Endothelial cell of umbilical vein (primary cell): ENCODE measurements around the gene GSTO1. TPM values are rescaled to one million over a fixed set of nuclear protein-coding genes. Genes with fewer than 3 reads are reported as not detected.

Experiments used
- BruUV-seq: library from RNA; stranded (reverse); fragments of 400-500 nt; replicated peaks from 2 replicates; lab custom pipeline; 2021; lab: Mats Ljungman, UMichigan
- CTCF ChIA-PET: fragments of 300-600, 350-600 bp; sonication (Branson Sonifier 250); formaldehyde crosslinking; loops from one replicate; lab custom pipeline; 2021; ENCODE audit warnings: antibody characterized with exemption, inconsistent platforms; lab: Charles Lee
- POLR2A ChIA-PET: fragments of 300-600, 350-600 bp; sonication (Branson Sonifier 250); formaldehyde crosslinking; loops from one replicate; lab custom pipeline; 2021; ENCODE audit warnings: antibody characterized with exemption, inconsistent platforms; lab: Charles Lee
- DNase-seq: peaks from one replicate; pipeline ENCODE4 v3.0.0-alpha.2; 2011; ENCODE audit warnings: low read depth, low spot score
- FAIRE-seq: peaks from 2 replicates; lab custom pipeline; 2011; peaks lifted over from hg19 to GRCh38; lab: Jason Lieb, UNC
- H2AFZ ChIP-seq: 2 replicates; pipeline ENCODE4 v1.6.0; 2012; ENCODE audit warnings: low read depth, low read length, control low read depth, inconsistent platforms
- H3K27ac ChIP-seq: 2 replicates; pipeline ENCODE4 v1.5.1; 2011; ENCODE audit warnings: low read depth, mild to moderate bottlenecking, control low read depth, low read length, moderate library complexity; ENCODE audit not compliant: insufficient read depth
- H3K27me3 ChIP-seq, 2 experiments: 2 replicates each; pipeline versions ENCODE4 v1.6.0 to v1.6.1; 2011; ENCODE audit warnings: low read length in 2 of 2, mixed read lengths in 1 of 2; ENCODE audit not compliant: control insufficient read depth in 2 of 2, insufficient read depth in 2 of 2
- H3K36me3 ChIP-seq, 2 experiments: 2 replicates in 1 of 2; 3 replicates in 1 of 2; pipeline ENCODE4 v1.5.1; 2011; ENCODE audit warnings: low read length in 2 of 2, mild to moderate bottlenecking in 1 of 2, moderate library complexity in 1 of 2; ENCODE audit not compliant: control insufficient read depth in 2 of 2, insufficient read depth in 2 of 2; ENCODE audit errors: extremely low read depth in 1 of 2
- H3K4me1 ChIP-seq: 3 replicates; pipeline ENCODE4 v1.5.1; 2011; ENCODE audit warnings: mild to moderate bottlenecking, low read length; ENCODE audit not compliant: control insufficient read depth, insufficient read depth; ENCODE audit errors: extremely low read depth
- H3K4me2 ChIP-seq: 2 replicates; pipeline ENCODE4 v1.6.1; 2011; ENCODE audit warnings: low read length, control low read depth, mixed read lengths; ENCODE audit not compliant: insufficient read depth
- H3K4me3 ChIP-seq, 3 experiments: fragments of 200-600 bp in 1 of 3; sonication (generic), shearing (Covaris generic) in 1 of 3; replicated peaks in 1 of 3; 2 replicates each; pipeline ENCODE4 v1.5.1; 2011 to 2016; ENCODE audit warnings: control low read depth in 3 of 3, low read length in 3 of 3, mild to moderate bottlenecking in 2 of 3, inconsistent platforms in 1 of 3, low read depth in 1 of 3, moderate library complexity in 1 of 3; ENCODE audit not compliant: insufficient read depth in 1 of 3
- H3K79me2 ChIP-seq: 2 replicates; pipeline ENCODE4 v1.6.0; 2012; ENCODE audit warnings: low read length, inconsistent platforms; ENCODE audit not compliant: control insufficient read depth, insufficient read depth
- H3K9ac ChIP-seq: replicated peaks from 2 replicates; pipeline ENCODE3; 2011; ENCODE audit warnings: low read length, control low read depth; ENCODE audit not compliant: insufficient read depth; ENCODE audit errors: extremely low read depth
- H3K9me1 ChIP-seq: replicated peaks from 3 replicates; pipeline ENCODE4 v1.6.0; 2011; ENCODE audit warnings: mild to moderate bottlenecking, low read length; ENCODE audit not compliant: control insufficient read depth, insufficient read depth; ENCODE audit errors: extremely low read depth
- H3K9me3 ChIP-seq: replicated peaks from 2 replicates; pipeline ENCODE4 v1.5.1; 2012; ENCODE audit warnings: low read length, inconsistent platforms; ENCODE audit not compliant: control insufficient read depth, insufficient read depth
- H4K20me1 ChIP-seq: replicated peaks from 2 replicates; pipeline ENCODE3; 2011; ENCODE audit warnings: mild to moderate bottlenecking, low read length; ENCODE audit not compliant: control insufficient read depth, insufficient read depth; ENCODE audit errors: extremely low read depth
- EZH2 ChIP-seq: IDR thresholded peaks from 2 replicates; pipeline ENCODE4 v1.6.1; 2012; ENCODE audit warnings: borderline replicate concordance, low read depth, mild to moderate bottlenecking, moderate library complexity, low read length, inconsistent platforms; ENCODE audit not compliant: severe bottlenecking
- FOS ChIP-seq: IDR thresholded peaks from 2 replicates; pipeline ENCODE4 v1.6.1; 2011; ENCODE audit warnings: mild to moderate bottlenecking, low read length, moderate library complexity, borderline replicate concordance; ENCODE audit not compliant: insufficient read depth
- GATA2 ChIP-seq: IDR thresholded peaks from 2 replicates; pipeline ENCODE4 v1.7.0; 2011; ENCODE audit warnings: low read depth, mild to moderate bottlenecking, moderate library complexity, mixed read lengths, low read length; ENCODE audit not compliant: insufficient read length, insufficient read depth
- JUN ChIP-seq: IDR thresholded peaks from 2 replicates; pipeline ENCODE4 v1.6.1; 2011; ENCODE audit warnings: borderline replicate concordance, low read depth; ENCODE audit not compliant: insufficient read length, insufficient read depth
- MAX ChIP-seq: IDR thresholded peaks from 2 replicates; pipeline ENCODE4 v1.6.1; 2011; ENCODE audit not compliant: insufficient read depth, insufficient read length
- MYC ChIP-seq: IDR thresholded peaks from one replicate; pipeline ENCODE4 v1.6.1; 2011; ENCODE audit warnings: mild to moderate bottlenecking, low read depth, low read length
- POLR2A ChIP-seq: IDR thresholded peaks from 2 replicates; pipeline ENCODE4 v1.6.1; 2012; ENCODE audit warnings: low read depth, mild to moderate bottlenecking, control low read depth, low read length
- POLR2AphosphoS5 ChIP-seq: IDR thresholded peaks from 2 replicates; pipeline ENCODE4 v1.6.1; 2012; ENCODE audit warnings: low read depth, mild to moderate bottlenecking, control low read depth, low read length, moderate library complexity; ENCODE audit not compliant: insufficient read depth
- dilution Hi-C: fragments of 300-500 bp; cut with MboI; formaldehyde crosslinking; loops from one replicate; pipeline ENCODE4 v1.15.0; 2019; ENCODE audit warnings: low sequenced_read_pairs; ENCODE audit not compliant: extremely low pct_ligation_motif_present
- intact Hi-C: fragments of 100-400 bp; cut with micrococcal nuclease; formaldehyde crosslinking; loops from one replicate; pipeline ENCODE4 v1.10.0; 2022
- polyA plus RNA-seq, 4 experiments: library from polyadenylated mRNA; depleted of rRNA in 3 of 4; stranded (reverse) in 3 of 4; unstranded in 1 of 4; fragments of >200 nt; gene quantifications; 2 replicates each; pipeline versions ENCODE4 v1.2.1 to v1.2.3, GENCODE V29; 2011 to 2012; ENCODE audit warnings: missing spikeins in 1 of 4
- total RNA-seq: library from RNA; stranded (reverse); gene quantifications from 2 replicates; pipeline ENCODE4 v1.2.3, GENCODE V29; 2021
- TF ChIP-seq, protein P1 (sequence below), 2 donors: IDR thresholded peaks; 1 replicate in 1 of 2; 2 replicates in 1 of 2; pipeline ENCODE4 v1.5.1; 2011; ENCODE audit warnings: low read length in 2 of 2, mild to moderate bottlenecking in 2 of 2, moderate library complexity in 2 of 2, control low read depth in 1 of 2, inconsistent platforms in 1 of 2, low read depth in 1 of 2; ENCODE audit not compliant: insufficient read depth in 1 of 2; ENCODE audit errors: extremely low read depth in 1 of 2

The GSTO1 gene
- total and polyA plus RNA-seq, 2 donors (not counting 3 experiments of a cell fraction or from before 2014, with no cell fraction given), result 124 to 211 TPM

DNA sequence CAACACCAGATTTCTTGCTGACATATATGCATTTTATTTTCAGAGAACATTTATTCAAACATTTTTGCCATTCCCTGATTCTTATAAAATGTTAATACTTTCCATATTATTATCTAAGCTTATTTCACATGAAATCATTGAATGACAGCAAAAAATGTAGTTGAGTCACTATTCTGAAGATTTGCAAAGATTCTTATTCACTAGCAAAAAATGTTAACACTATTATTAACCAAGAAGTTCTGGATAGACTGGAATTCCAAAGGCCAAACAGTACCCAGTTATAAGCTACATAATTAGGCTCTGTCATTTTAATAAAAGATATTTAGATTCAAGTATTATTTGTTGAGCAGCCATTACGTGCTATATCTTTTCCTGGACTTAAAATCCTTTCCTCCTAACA, 18.6 kb downstream of the GSTO1 start:
- Histone ChIP-seq H4K20me1 (no peaks in the 10 kb centered on the region), H3K79me2 (no peaks in the 10 kb centered on the region), H2AFZ (no peak overlapping the region), H3K27ac (no peak overlapping the region), H3K4me2 (no peak overlapping the region), H3K4me1 (peaks cover 5% of the 10 kb centered on the region), H3K9me1 (no peaks in the 10 kb centered on the region), H3K27me3 (peaks cover 0 to 6% of the 10 kb centered on the region in 2 experiments), H3K9ac (no peak overlapping the region), H3K36me3 (no peaks in the 10 kb centered on the region), H3K9me3 (no peaks in the 10 kb centered on the region), H3K4me3 (no peak overlapping the region)
- FAIRE-seq (no peak), DNase-seq (no peak)
- ChIA-PET CTCF (interaction anchor here (1.0 to 4.9 kb wide), 18 partner anchors 12 to 224 kb away, joined by 3 to 79 read pairs (median 18); partner anchors contain the start of genes CFAP58, GSTO1, ITPRIP and SFR1), POLR2A (interaction anchor here (1.1 kb wide), 1 partner anchor 15 kb away, joined by 3 read pairs; no protein-coding TSS in a partner anchor)
- TF ChIP-seq POLR2AphosphoS5 (no peak), FOS (no peak)
- TF ChIP-seq, protein P1, sequence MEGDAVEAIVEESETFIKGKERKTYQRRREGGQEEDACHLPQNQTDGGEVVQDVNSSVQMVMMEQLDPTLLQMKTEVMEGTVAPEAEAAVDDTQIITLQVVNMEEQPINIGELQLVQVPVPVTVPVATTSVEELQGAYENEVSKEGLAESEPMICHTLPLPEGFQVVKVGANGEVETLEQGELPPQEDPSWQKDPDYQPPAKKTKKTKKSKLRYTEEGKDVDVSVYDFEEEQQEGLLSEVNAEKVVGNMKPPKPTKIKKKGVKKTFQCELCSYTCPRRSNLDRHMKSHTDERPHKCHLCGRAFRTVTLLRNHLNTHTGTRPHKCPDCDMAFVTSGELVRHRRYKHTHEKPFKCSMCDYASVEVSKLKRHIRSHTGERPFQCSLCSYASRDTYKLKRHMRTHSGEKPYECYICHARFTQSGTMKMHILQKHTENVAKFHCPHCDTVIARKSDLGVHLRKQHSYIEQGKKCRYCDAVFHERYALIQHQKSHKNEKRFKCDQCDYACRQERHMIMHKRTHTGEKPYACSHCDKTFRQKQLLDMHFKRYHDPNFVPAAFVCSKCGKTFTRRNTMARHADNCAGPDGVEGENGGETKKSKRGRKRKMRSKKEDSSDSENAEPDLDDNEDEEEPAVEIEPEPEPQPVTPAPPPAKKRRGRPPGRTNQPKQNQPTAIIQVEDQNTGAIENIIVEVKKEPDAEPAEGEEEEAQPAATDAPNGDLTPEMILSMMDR (IDR thresholded peaks at IDR 0.05; ENCODE audit: extremely low read depth in 1 of 2, insufficient read depth in 1 of 2, low read depth in 1 of 2, low read length in 2 of 2), result no peak
- dilution Hi-C loops (no loop called here), intact Hi-C loops (no loop called here)
- BruUV-seq, result no TSS peak

- no peaks in the 10 kb centered on the region for H3K9me3 ChIP-seq
- H3K4me1 ChIP-seq, result peaks cover 5% of the 10 kb centered on the region
- H3K4me3 ChIP-seq, result no peak overlapping the region
- no peak overlapping the region for H3K9ac ChIP-seq
- peaks cover 0 to 6% of the 10 kb centered on the region in 2 experiments for H3K27me3 ChIP-seq
- no peaks in the 10 kb centered on the region for H3K36me3 ChIP-seq
- TF ChIP-seq, protein P1 (IDR thresholded peaks at IDR 0.05; ENCODE audit: extremely low read depth in 1 of 2, insufficient read depth in 1 of 2, low read depth in 1 of 2, low read length in 2 of 2), result no peak
- TF ChIP-seq POLR2A, result no peak
- no peak for TF ChIP-seq EZH2
- TF ChIP-seq POLR2AphosphoS5, result no peak
- no peak for TF ChIP-seq JUN
- TF ChIP-seq GATA2, result no peak
- TF ChIP-seq MYC, result no peak
- no peak for TF ChIP-seq FOS
- no peak for TF ChIP-seq MAX
- ChIA-PET POLR2A (interaction anchor here (1.1 kb wide), 1 partner anchor 14 kb away, joined by 3 read pairs; no protein-coding TSS in a partner anchor), CTCF (interaction anchor here (0.7 to 4.9 kb wide), 37 partner anchors 11 to 393 kb away, joined by 3 to 79 read pairs (median 6); partner anchors contain the start of genes CFAP58, GSTO1, ITPRIP and SFR1)
- H3K27ac ChIP-seq, result no peak overlapping the region
- H3K9me1 ChIP-seq, result no peaks in the 10 kb centered on the region
- no TSS peak for BruUV-seq
- no peaks in the 10 kb centered on the region for H4K20me1 ChIP-seq
- DNase-seq (no peak), FAIRE-seq (no peak)
- H2AFZ ChIP-seq, result no peak overlapping the region
- intact Hi-C loops, result loop anchor here (1.0 kb wide), 2 partner anchors 76 to 229 kb away; no protein-coding TSS in a partner anchor
- dilution Hi-C loops, result no loop called here
- H3K4me2 ChIP-seq, result no peak overlapping the region
- no peaks in the 10 kb centered on the region for H3K79me2 ChIP-seq
Observed at GRCh38 chr10:104273899-104274575, 19.3 kb downstream of the GSTO1 start.
